HPDE6-E6E7 (cell line): Measurements from ENCODE around the gene MFSD1.

Experiments used
- DNase-seq: peaks from one replicate; pipeline ENCODE4 v3.0.0; 2011; ENCODE audit warnings: missing footprints; ENCODE audit errors: extremely low spot score

MFSD1 gene, protein sequence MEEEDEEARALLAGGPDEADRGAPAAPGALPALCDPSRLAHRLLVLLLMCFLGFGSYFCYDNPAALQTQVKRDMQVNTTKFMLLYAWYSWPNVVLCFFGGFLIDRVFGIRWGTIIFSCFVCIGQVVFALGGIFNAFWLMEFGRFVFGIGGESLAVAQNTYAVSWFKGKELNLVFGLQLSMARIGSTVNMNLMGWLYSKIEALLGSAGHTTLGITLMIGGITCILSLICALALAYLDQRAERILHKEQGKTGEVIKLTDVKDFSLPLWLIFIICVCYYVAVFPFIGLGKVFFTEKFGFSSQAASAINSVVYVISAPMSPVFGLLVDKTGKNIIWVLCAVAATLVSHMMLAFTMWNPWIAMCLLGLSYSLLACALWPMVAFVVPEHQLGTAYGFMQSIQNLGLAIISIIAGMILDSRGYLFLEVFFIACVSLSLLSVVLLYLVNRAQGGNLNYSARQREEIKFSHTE

GRCh38 chr3:158801696-158802408, at the start of gene MFSD1:
TSS of gene MFSD1 (plus strand) at chr3:158802054. CDS start at chr3:158802153, 99 bp downstream.
- DNase-seq: peak; percentile 87

DNA sequence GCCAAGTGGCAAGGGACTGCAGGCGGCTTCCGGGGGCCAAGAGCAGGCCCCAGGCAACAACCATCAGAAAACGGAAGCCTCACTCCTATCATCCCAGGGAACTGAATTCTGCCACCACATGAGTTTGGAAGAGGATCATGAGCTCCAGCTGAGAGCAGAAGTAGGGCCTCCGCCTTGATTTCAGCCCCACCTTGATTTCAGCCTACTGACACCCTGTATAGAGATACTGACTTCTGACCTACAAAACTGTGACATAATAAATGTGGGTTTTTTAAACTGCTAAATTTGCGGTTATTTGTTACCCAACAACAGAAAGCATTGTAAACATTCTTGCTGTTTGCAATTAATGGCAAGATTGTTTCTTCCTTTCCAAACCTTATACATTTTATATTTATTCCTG, 48.0 kb upstream of the MFSD1 start:
- no peak for DNase-seq

GRCh38 chr3:158755421-158755820, 46.4 kb upstream of the MFSD1 start:
- no peak for DNase-seq

DNA sequence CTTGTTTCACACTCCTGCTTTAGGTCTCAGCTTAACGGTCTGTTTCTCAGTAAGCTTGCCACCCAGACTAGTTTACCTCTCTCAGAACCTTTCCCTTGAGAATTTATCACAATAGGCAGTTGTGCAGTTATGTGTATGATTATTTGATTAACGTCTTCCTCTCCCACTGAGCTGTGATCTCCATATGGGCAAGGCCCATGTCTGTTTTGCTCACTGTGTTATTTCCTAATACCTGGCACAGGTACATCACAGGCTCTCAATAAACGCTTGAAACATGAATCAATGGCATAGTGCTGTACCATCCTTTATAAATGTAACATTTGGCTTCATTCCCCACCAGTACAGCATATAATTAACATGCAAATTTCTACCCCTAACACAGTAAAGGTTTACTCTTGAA, 40.5 kb upstream of the MFSD1 start:
- DNase-seq: no peak

- no peak for DNase-seq
Observed at GRCh38 chr3:158762701-158763100, 39.2 kb upstream of the MFSD1 start.

GRCh38 chr3:158763421-158763820, 38.4 kb upstream of the MFSD1 start:
- no peak for DNase-seq

DNA sequence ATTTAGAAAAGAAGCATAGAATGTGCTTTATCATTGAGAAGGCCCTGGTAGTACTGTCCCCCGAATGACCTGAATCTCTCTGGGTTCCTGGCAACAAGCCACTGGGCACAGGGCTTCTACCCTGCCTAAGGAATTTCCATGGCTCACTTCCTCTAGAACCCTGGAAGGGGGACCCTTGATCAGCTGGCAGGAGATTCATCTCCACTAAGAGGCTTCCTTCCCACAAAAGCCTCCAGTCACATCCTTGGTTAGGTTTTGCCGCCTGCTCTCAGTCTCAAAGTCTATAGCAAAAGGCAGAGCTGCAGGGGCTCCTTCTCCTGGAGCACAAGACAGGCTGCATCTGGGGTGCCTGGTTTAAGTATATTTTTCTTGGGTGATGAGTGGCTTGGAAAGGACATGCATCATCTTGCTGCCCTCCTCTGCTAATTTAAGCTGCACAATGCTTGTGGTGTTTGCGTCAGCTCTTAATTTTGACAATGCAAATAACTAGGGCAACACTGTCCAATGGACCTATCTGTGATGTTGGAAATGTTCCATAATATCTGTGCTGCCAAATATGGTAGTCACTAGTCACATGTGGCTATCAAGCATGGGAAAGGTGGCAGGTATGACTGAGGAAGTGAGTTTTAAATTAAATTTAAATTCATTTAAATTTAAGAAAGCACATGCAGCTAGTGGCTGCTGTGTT, 36.2 kb upstream of the MFSD1 start:
- no peak for DNase-seq

- peak; percentile 25 for DNase-seq
Observed at GRCh38 chr3:158766364-158766763, 35.5 kb upstream of the MFSD1 start.

DNA sequence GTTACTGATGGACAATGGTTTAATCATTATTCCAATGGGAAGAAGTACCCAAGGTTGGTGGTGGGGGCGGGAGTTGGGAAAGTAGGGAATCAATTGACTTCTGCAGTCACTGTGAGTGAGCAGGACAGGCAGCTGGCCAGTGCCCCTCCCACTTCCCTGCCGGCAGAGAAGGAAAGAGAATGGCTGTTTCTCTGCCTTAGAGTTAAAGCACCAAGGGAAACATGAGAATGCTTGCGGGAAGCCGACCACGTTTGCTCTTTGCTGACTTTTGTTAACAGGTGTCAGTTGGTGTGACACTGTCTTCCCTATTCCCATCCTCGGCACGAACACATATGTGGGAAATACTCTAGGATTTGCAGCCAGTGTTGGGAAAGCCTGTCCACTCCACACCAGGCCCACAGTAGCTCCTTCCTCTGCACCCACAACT, 33.5 kb upstream of the MFSD1 start:
- peak; percentile 26 for DNase-seq

- no peak for DNase-seq
Observed at GRCh38 chr3:158768881-158769543, 32.8 kb upstream of the MFSD1 start.

DNA sequence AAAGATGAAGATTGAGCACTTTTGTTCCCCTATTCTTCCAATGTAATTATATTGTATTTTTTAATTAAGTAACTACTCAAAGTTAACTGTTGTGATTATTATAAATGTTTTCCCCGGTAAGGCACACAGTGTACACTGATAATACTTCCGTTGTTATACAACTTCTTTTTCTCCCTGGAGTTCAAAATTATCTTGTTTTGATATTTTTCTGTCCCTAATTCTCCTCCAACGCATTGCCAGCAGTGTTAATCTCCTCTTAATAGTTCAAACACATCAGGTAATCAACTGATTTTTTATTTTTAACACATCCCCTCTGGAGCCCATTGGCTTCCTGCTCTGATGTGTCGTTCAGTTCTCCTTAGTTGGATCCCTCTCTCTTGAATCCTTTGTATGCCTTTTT, 32.3 kb upstream of the MFSD1 start:
- DNase-seq: no peak

DNA sequence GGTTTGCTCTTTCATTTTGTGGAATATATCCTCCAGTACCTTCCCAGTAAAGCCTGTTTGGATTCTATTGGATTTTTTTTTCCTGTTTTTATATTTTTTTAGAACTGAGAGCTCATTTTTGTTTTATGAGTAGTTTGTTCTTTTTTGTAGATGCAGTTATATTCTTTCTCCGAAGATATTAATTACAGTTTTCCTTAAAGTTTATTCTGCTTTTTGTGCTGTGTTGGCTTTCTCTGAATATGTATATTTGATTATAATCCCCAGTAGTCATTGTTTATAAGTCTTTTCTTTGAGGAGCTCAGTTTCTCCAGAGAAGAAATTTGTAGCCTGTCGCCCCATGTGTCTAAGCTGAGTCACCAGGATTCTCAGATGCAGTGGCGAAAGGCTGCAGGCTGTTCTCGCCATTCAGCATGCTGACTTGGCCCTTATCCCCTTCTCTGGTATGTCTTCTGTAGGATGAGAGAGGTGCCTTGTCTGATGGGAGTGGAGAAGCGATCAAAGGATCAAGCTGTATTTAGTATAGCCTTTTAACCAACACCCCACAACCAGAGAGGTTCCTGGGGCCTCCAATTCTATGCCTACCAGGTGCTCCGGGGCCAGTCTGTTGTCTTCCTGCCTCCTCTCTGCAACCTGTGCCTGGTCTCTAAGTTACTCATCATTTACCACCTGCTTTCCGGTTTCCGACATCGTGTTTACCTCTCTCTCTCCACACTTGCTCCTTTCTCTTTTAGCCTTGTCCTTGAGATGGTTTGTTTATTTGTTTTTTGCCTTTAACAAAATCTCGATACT, 31.7 kb upstream of the MFSD1 start:
- DNase-seq: no peak

DNA sequence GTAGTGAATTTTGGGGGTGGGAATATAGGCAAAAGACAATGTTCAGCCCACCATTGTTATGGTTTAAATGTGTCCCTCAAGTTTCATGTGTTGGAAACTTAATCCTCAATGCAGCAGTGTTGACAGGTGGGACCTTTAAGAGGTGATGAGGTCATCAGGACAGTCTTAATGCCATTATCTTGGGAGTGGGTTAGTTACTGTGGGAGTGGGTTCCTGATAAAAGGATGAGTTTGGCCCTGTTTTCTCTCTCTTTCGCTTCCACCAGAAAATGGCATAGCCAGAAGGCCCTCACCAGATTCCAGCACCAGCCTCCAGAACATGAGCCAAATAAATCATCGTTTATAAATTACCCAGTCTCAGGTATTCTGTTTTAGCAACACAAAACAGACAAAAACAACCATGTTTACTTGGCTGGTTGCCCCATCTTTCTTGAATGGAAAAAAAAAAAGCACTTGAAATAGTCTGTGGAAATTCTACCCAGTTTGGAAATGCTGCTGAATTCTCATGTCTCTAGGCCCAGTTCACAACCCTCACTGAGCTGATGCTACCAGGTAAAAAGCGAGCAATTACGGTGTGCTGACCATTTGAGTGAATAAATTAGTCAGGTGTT, 31.0 kb upstream of the MFSD1 start:
- no peak for DNase-seq

DNA sequence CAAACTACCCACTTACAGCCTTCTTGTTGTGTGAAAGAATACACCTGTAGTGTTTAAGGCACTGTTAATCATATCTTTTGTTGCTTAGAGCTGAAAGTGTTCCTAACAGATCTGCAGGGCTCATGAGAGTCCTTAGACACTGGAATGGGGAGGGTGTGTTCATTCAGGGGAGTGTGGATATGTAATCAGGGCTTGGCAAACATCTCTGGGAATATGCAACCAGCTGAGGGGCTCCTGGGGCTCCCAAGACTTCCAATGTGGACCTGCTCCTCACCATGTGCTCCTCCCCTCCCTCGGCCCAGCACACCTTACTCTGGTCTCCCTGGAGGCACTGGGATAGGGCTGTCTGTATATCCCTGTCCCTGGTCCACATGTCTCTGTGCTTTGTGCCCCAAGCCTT, 30.3 kb upstream of the MFSD1 start:
- no peak for DNase-seq

DNA sequence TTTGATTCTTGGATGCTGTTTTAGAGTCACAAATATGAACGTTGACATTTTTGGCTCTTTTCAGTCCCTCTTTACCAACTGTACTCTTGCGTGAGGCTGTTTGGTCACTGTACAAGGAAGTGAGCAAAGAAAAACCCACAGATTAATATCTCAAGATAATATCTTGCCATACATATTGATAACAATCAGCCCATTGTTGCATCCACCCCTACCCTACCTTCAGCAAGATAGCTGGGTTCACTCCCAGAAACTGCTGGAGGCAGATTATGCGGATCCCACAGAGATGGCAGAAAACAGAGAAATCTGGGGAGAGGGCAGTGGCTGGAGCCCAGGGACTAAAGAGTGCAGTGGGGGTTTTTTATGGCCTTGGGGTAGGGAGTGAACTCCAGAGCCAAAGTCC, 29.9 kb upstream of the MFSD1 start:
- DNase-seq: no peak

DNA sequence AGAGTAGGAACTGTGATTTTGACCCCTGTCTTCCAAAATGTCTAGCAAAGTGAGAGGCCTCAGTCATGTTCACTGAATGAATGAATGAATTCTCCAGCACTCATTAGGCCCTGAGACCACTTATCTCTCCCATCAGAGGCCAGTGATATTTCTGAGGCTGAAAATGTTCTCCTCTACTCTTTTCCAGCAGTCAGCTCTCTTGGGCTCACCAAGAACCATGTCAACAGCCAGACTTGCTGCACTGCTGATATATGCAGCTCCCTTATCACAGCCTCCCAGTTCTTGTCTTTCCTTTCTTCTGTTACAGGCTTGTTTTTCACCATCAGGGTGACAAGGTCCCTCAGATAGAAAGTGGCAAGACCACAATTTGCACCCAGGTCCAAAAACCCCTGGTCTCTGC, 28.7 kb upstream of the MFSD1 start:
- DNase-seq: no peak

GRCh38 chr3:158773845-158774830, 27.7 kb upstream of the MFSD1 start:
- no peak for DNase-seq

DNA sequence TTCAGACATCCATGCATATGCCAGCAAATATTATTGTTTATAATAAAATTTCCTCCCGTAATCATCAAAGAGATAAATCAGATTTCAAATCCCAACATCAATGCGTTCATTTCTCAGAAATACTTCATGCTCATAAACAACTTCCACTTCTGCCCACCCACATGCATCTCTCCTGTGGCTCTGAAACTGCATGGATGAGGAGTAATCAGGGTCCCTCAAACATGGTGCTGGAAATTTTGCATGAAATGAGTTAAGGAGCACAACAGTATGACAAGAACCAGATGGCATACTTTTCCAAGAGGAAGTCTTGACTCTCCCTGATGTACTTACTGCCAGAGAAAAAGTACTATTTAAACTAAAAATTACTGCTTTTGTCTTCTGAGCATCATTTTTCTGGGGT, 26.9 kb upstream of the MFSD1 start:
- no peak for DNase-seq
